Fibroblast of lung (primary cell): Measurements from ENCODE around the gene FSD2.

Experiments used
- CTCF ChIP-seq, 2 donors: IDR thresholded peaks in 1 of 2; conservative IDR thresholded peaks in 1 of 2; 1 replicate in 1 of 2; 2 replicates in 1 of 2; pipeline ENCODE4 v1.5.1; 2011 to 2012; ENCODE audit warnings: low read length in 2 of 2, control low read depth in 1 of 2, inconsistent platforms in 1 of 2, low read depth in 1 of 2, mild to moderate bottlenecking in 1 of 2
- EZH2 ChIP-seq: IDR thresholded peaks from 2 replicates; pipeline ENCODE4 v1.5.1; 2012; ENCODE audit warnings: low read length, control low read depth, mild to moderate bottlenecking; ENCODE audit errors: missing control alignments

DNA sequence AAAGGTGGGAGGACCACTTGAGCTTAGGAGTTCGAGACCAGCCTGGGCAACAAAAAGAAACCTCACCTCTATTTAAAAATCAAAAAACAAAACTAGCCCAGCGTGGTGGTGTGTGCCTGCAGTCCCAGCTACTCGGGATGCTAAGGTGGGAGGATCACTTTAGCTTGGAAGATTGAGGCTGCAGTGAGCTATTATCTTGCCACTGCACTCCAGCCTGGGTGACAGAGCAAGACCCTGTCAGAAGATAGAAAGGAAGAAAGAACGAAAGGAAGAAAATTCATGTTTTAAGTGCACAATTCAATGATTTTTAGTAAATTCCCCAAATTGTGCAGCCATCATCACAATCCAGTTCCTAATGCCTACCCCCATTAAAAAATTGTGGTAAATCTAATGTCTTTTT is 7.8 kb downstream of the FSD2 start:
- TF ChIP-seq CTCF (conservative IDR thresholded peaks at IDR 0.05 in 1 of 2, IDR thresholded peaks at IDR 0.05 in 1 of 2; ENCODE audit: low read depth in 1 of 2, low read length in 2 of 2) (no peak), EZH2 (no peak)
